HepG2 (cell line): Measurements from ENCODE around the gene SETD1A. TPM values are rescaled to one million over a fixed set of nuclear protein-coding genes. Genes with fewer than 3 reads are reported as not detected.
A peak's percentile ranks its signal among the peaks of the same experiment; 100 is the strongest.

Experiments used
- ARNTL ChIP-seq: sonication (generic); formaldehyde crosslinking; IDR thresholded peaks from 2 replicates; pipeline ENCODE4 v1.4.0; 2020; ENCODE audit warnings: mild to moderate bottlenecking, missing genetic modification reagents
- CCDC6 ChIP-seq: sonication (generic); formaldehyde crosslinking; IDR thresholded peaks from 2 replicates; pipeline ENCODE4 v1.8.1; 2022; ENCODE audit warnings: mild to moderate bottlenecking, missing genetic modification reagents, moderate library complexity
- DMTF1 ChIP-seq: sonication (generic); formaldehyde crosslinking; IDR thresholded peaks from 2 replicates; pipeline ENCODE4 v1.4.0; 2020; ENCODE audit warnings: mild to moderate bottlenecking, missing genetic modification reagents
- DNMT3B ChIP-seq: conservative IDR thresholded peaks from 2 replicates; pipeline ENCODE4 v1.6.1; 2016; ENCODE audit warnings: missing biosample characterization, control low read depth
- HCFC1 ChIP-seq: fragments of 150-350 bp; IDR thresholded peaks from 2 replicates; pipeline ENCODE4 v1.6.1; 2014; ENCODE audit warnings: low read depth, low read length
- IRF2 ChIP-seq: IDR thresholded peaks from 2 replicates; pipeline ENCODE4 v1.6.1; 2018; ENCODE audit warnings: missing genetic modification reagents, missing compliant biosample characterization
- JUNB ChIP-seq: sonication (generic); formaldehyde crosslinking; IDR thresholded peaks from 2 replicates; pipeline ENCODE4 v1.8.0; 2022; ENCODE audit warnings: missing genetic modification reagents, mild to moderate bottlenecking, borderline replicate concordance
- KLF16 ChIP-seq, 2 experiments: sonication (generic) in 1 of 2; formaldehyde crosslinking in 1 of 2; IDR thresholded peaks; 2 replicates each; pipeline versions ENCODE4 v1.6.1 to v1.8.0; 2016 to 2023; ENCODE audit warnings: missing genetic modification reagents in 2 of 2, missing compliant biosample characterization in 1 of 2
- MTA3 ChIP-seq: sonication (generic); formaldehyde crosslinking; IDR thresholded peaks from 2 replicates; pipeline ENCODE4 v1.4.0; 2020; ENCODE audit warnings: missing genetic modification reagents
- MYNN ChIP-seq: sonication (generic); formaldehyde crosslinking; IDR thresholded peaks from 2 replicates; pipeline ENCODE4 v1.4.0; 2020; ENCODE audit warnings: mild to moderate bottlenecking, low read depth, missing genetic modification reagents
- PITX1 ChIP-seq: sonication (generic); formaldehyde crosslinking; IDR thresholded peaks from 2 replicates; pipeline ENCODE4 v1.5.1; 2020; ENCODE audit warnings: mild to moderate bottlenecking, missing genetic modification reagents
- RFX1 ChIP-seq: fragments of 450-650 bp; IDR thresholded peaks from 2 replicates; pipeline ENCODE4 v1.6.1; 2017
- SMAD3 ChIP-seq: sonication (generic); formaldehyde crosslinking; IDR thresholded peaks from 2 replicates; pipeline ENCODE4 v1.4.0; 2020; ENCODE audit warnings: missing genetic modification reagents
- TARDBP ChIP-seq: sonication (generic); formaldehyde crosslinking; IDR thresholded peaks from 2 replicates; pipeline ENCODE4 v1.8.0; 2022; ENCODE audit warnings: mild to moderate bottlenecking, missing genetic modification reagents
- TCF12 ChIP-seq, 2 experiments: fragments of 450-650 bp in 1 of 2; sonication (generic) in 1 of 2; formaldehyde crosslinking in 1 of 2; IDR thresholded peaks; 2 replicates each; pipeline versions ENCODE4 v1.6.1 to v1.8.0; 2017 to 2022; ENCODE audit warnings: antibody characterized with exemption in 1 of 2, mild to moderate bottlenecking in 1 of 2, missing genetic modification reagents in 1 of 2, moderate library complexity in 1 of 2
- YY1 ChIP-seq: IDR thresholded peaks from 2 replicates; pipeline ENCODE4 v1.6.1; 2011; ENCODE audit warnings: low read length, low read depth, moderate library complexity, mild to moderate bottlenecking; ENCODE audit not compliant: insufficient read depth, insufficient replicate concordance
- ZNF264 ChIP-seq: sonication (generic); formaldehyde crosslinking; IDR thresholded peaks from 2 replicates; pipeline ENCODE4 v1.4.0; 2020; ENCODE audit warnings: missing genetic modification reagents
- ZNF343 ChIP-seq: sonication (generic); formaldehyde crosslinking; IDR thresholded peaks from 2 replicates; pipeline ENCODE4 v1.4.0; 2020; ENCODE audit warnings: mild to moderate bottlenecking, missing genetic modification reagents
- ZNF407 ChIP-seq: sonication (generic); formaldehyde crosslinking; IDR thresholded peaks from one replicate; pipeline ENCODE4 v1.5.1; 2020; ENCODE audit warnings: mild to moderate bottlenecking, missing genetic modification reagents; ENCODE audit errors: not compliant biosample characterization
- ZNF557 ChIP-seq: sonication (generic); formaldehyde crosslinking; IDR thresholded peaks from 2 replicates; pipeline ENCODE4 v1.4.0; 2020; ENCODE audit warnings: missing genetic modification reagents
- polyA plus RNA-seq, 8 experiments: library from polyadenylated mRNA; depleted of rRNA in 3 of 8; stranded (reverse) in 7 of 8; unstranded in 1 of 8; fragments of >200 nt; fragmentation: Illumina TruSeq in 4 of 8; extraction: Trizol in 4 of 8; gene quantifications; 2 replicates each; pipeline versions ENCODE4 v1.2.1 to v1.2.3, GENCODE V29; 2011 to 2016; ENCODE audit warnings: low read depth in 4 of 8, missing spikeins in 1 of 8, mixed read lengths in 1 of 8; ENCODE audit not compliant: insufficient read depth in 1 of 8
- total RNA-seq, 5 experiments: library from RNA; depleted of rRNA; stranded (reverse); fragments of >200 nt; fragmentation: Illumina TruSeq; extraction: Trizol; gene quantifications; 2 replicates each; pipeline ENCODE4 v1.2.3, GENCODE V29; 2016; ENCODE audit warnings: low read depth in 1 of 5

Gene SETD1A
- total and polyA plus RNA-seq, 2 of the 13 experiments (the other 11 are each of a cell fraction or from before 2014, with no cell fraction given): 3.8 to 5.6 TPM

GRCh38 chr16:30996985-30997724, 39.6 kb downstream of the SETD1A start (continued):
- TF ChIP-seq CCDC6 (CRISPR knock-in tag) (no peak; the same call in 1 of the 2 replicates), MTA3 (CRISPR knock-in tag) (no peak), ZNF557 (CRISPR knock-in tag) (no peak), KLF16 (CRISPR knock-in tag; IDR thresholded peaks at IDR 0.05) (no peak), ZNF343 (CRISPR knock-in tag) (peak; percentile 74; the same call in 1 of the 2 replicates), JUNB (CRISPR knock-in tag) (no peak), TCF12 (IDR thresholded peaks at IDR 0.05) (no peak), TCF12 (CRISPR knock-in tag; IDR thresholded peaks at IDR 0.05) (no peak; the same call in 1 of the 2 replicates), SMAD3 (CRISPR knock-in tag) (0 out of 2 replicates have a peak, but pooled peaks have one; percentile 19), RFX1 (no peak), PITX1 (CRISPR knock-in tag) (peak; percentile 53; the same call in 1 of the 2 replicates), IRF2 (CRISPR knock-in tag) (peak; percentile 53), DMTF1 (CRISPR knock-in tag) (0 out of 2 replicates have a peak, but pooled peaks have one; percentile 50), YY1 (peak; percentile 52), ARNTL (CRISPR knock-in tag) (peak; percentile 72; the same call in 1 of the 2 replicates), HCFC1 (no peak), MYNN (peak; percentile 69; the same call in 1 of the 2 replicates), TARDBP (CRISPR knock-in tag) (peak; percentile 65; the same call in 1 of the 2 replicates), ZNF407 (no peak), ZNF264 (CRISPR knock-in tag) (no peak; the same call in 1 of the 2 replicates), DNMT3B (CRISPR knock-in tag) (0 out of 2 replicates have a peak, but pooled peaks have one; percentile 6)
